Fibroblast of the aortic adventitia (primary cell): ENCODE measurements around the gene ACTR6. TPM values are rescaled to one million over a fixed set of nuclear protein-coding genes. Genes with fewer than 3 reads are reported as not detected.
A peak's percentile ranks its signal among the peaks of the same experiment; 100 is the strongest.

Experiments used
- DNase-seq: peaks from one replicate; pipeline ENCODE4 v3.0.0-alpha.2; 2010; ENCODE audit warnings: low read depth
- H3K4me3 ChIP-seq: 2 replicates; pipeline ENCODE4 v1.5.1; 2011; ENCODE audit warnings: low read depth, mild to moderate bottlenecking, control low read depth, low read length, moderate library complexity
- CTCF ChIP-seq: IDR thresholded peaks from 2 replicates; pipeline ENCODE4 v1.5.1; 2011; ENCODE audit warnings: mild to moderate bottlenecking, low read length, control low read depth, inconsistent platforms; ENCODE audit not compliant: insufficient read depth
- total RNA-seq: library from RNA; depleted of rRNA; stranded (reverse); fragments of >200 nt; gene quantifications from 2 replicates; pipeline ENCODE4 v1.2.3, GENCODE V29; 2012; ENCODE audit warnings: low replicate concordance

Gene ACTR6
- total RNA-seq, 1 donor = 30.0 TPM

GRCh38 chr12:100207311-100207710 lies 6.7 kb downstream of the ACTR6 start:
- no peak for TF ChIP-seq CTCF

GRCh38 chr12:100208834-100209233 lies 8.2 kb downstream of the ACTR6 start:
- H3K4me3 ChIP-seq = no peak overlapping the region
- DNase-seq = no peak
- no peak for TF ChIP-seq CTCF

More at GRCh38 chr12:100207311-100207710, 6.7 kb downstream of the ACTR6 start:
- H3K4me3 ChIP-seq = no peak overlapping the region
- DNase-seq = no peak

DNA sequence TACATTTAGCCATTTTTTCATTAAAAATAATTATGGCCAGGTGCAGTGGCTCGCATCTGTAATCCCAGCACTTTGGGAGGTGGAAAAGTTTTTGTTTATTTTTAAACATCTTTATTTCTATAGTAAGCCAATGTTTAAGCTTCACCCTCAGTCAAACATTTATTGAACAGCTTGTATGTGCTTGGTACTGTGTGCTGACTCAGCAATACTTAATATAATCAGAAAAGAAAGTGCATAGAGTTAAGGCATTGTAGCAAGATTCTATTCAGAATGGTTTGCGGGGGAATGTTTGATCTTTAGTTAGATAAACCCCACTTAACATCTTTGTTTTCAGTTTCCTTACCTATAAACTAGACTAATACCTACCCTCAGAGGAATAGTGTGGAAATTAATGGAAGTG lies 11.1 kb downstream of the ACTR6 start:
- no peak for TF ChIP-seq CTCF
- DNase-seq = no peak
- no peak overlapping the region for H3K4me3 ChIP-seq

DNA sequence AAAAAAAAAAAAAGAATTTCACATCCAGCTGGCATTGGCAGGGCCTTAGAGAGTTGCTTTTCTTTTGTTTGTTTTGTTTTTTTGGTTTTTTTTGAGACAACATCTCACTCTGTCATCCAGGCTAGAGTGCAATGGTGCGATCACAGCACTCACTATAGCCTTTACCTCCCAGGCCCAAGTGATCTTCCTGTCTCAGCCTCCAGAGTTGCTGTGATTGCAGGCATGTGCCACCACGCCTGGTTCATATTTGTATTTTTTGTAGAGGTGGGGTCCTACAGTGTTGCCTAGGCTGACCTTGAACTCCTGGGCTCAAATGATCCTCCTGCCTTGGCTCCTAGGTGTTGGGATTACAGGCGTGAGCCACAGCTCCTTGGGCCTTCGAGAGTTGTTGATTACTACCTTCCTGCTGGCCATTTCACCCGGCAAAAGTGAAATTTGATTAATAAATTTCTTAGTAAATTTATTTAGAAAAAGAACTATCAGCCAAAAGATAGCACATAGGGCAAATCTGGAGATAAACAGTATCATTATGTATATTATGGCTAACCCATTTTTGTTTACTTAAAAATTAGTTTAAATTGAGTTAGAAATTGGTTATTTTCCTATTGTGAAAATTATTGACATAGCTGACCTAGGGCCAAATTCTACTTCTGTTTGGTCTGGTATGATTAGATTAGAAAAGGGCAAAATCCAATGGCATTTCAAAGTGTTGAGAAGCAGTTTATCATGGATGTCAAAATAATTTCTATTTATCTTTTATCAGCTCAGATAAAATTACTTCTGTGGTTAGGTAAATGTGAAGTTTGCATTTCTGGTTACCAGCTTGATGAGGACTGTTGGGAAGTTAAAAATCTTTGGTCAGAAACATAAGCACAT lies 12.6 kb downstream of the ACTR6 start:
- no peak for TF ChIP-seq CTCF

GRCh38 chr12:100214518-100214917 lies 13.9 kb downstream of the ACTR6 start:
- no peak for TF ChIP-seq CTCF
- no peak for DNase-seq
- no peak overlapping the region for H3K4me3 ChIP-seq

More for the DNA sequence above, 12.6 kb downstream of the ACTR6 start:
- no peak for DNase-seq
- H3K4me3 ChIP-seq = no peak overlapping the region

- no peak for TF ChIP-seq CTCF
- no peak overlapping the region for H3K4me3 ChIP-seq
- peak; percentile 26 for DNase-seq
These were observed 14.6 kb downstream of the ACTR6 start for GRCh38 chr12:100215209-100215608.
